ENCODE results near the gene SAMD3.
"Not testable (repeated sequence)": the region's sequence is repeated elsewhere in the genome, so short reads cannot be mapped to it uniquely, and the experiment has no call there.

Gene SAMD3

GRCh38 chr6:130134582-130134981, 88.2 kb downstream of the SAMD3 start:
- no peak for DNase-seq (ENCODE audit: low read depth in 1 of 2, low spot score in 1 of 2)

DNA sequence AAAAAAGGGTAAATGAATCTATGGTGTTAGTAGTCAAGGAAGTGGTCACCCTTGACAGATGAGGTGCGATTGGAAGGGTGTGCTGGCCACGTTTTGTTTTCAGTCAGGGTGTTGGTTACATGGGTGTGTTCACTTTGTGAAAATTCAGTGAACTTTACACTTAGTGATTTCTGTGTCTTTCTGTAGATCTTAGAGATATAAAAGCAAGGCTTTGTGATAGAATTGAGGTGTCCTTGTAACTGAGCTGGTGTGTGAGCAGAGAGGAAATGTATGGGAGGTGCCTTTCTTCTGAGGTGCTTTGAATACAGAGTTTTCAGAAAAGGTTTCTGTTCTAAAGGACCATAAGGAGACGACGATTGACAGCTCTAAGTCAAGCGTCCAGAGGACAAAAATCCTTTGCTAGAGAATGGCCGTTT, 90.5 kb downstream of the SAMD3 start:
- DNase-seq (ENCODE audit: low read depth in 1 of 2, low spot score in 1 of 2): peak; percentile 9 to 11

GRCh38 chr6:130129762-130130246, 92.9 kb downstream of the SAMD3 start:
- DNase-seq (ENCODE audit: low read depth in 1 of 2, low spot score in 1 of 2): no peak

GRCh38 chr6:130128326-130128725, 94.4 kb downstream of the SAMD3 start:
- no peak for DNase-seq (ENCODE audit: low read depth in 1 of 2, low spot score in 1 of 2)

DNA sequence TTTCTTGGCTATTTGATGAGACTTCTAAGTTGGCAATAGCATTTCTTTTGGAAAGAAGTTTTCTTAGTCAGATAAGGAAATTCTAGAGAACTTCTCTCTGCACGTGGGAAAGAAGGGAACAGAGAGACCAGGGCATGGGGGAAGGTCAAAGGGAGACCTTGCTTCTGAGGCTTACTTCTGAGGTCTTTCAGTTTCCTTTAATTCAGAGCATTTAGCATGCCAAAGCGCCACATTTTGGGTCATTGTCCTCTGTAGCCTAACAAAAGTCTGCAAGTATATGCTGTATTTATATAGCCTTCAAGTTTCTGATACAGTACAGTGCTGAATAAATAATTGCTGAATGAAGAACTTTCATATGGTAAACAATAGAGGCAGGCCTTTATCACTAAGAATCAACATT, 95.6 kb downstream of the SAMD3 start:
- DNase-seq (ENCODE audit: low read depth in 1 of 2, low spot score in 1 of 2): no peak

- DNase-seq (ENCODE audit: low read depth in 1 of 2, low spot score in 1 of 2): no peak
These were observed 100.5 kb downstream of the SAMD3 start for GRCh38 chr6:130122243-130122642.

DNA sequence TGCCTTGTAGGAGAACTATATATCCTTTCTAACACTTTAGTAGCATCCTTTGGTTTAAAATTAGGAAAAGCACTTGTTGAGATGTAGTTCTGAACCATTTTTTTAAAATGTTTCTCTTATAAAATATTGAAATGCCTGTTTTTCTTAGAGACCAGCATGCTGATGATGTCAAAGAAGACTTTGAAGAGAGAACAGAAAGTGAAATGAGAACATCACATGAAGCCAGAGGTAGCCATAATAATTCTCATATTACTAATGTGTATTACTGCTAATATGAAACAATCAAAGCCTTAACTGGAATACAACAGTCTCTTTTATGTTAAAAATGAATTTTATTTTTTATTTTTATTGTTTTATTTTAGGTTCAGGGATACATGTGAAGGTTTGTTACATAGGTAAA, 102.0 kb downstream of the SAMD3 start:
- DNase-seq (ENCODE audit: low read depth in 1 of 2, low spot score in 1 of 2): no peak

GRCh38 chr6:130119211-130119610, 103.5 kb downstream of the SAMD3 start:
- DNase-seq (ENCODE audit: low read depth in 1 of 2, low spot score in 1 of 2): no peak

DNA sequence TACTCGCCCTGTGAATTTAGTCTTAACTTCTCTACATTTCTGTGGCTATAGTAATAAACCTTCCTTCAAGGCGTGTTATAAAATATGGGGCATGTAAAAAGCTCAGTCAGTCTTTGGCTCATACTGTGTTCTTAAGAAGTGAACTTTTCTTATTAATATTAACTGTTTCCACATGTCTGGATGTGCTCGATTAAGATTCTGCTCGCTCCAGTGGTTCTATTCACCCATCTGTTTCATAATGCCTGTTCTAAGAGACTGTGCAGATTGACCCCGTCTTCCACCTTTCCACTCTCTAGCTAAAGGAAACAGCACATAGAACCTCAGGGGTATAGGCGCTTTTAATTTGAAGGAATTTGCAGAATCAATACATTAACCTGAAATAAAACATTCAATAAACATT, 104.5 kb downstream of the SAMD3 start:
- DNase-seq (ENCODE audit: low read depth in 1 of 2, low spot score in 1 of 2): no peak

DNA sequence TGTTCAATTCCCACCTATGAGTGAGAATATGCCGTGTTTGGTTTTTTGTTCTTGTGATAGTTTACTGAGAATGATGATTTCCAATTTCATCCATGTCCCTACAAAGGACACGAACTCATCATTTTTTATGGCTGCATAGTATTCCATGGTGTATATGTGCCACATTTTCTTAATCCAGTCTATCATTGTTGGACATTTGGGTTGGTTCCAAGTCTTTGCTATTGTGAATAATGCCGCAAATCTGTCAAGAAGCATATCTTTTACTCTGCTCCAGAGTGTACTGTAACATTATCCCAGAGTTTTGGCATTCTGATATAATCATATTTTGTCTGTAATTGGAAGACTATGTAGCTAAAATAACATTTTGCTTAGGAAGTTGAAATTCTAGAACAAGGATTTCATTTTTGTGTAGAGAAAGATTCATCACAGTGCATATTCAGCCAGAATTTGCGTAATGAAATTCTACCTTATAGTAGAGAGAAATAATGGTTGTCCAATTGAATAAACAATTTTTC, 105.5 kb downstream of the SAMD3 start:
- not testable (repeated sequence) for DNase-seq (ENCODE audit: low read depth in 1 of 2, low spot score in 1 of 2)

DNA sequence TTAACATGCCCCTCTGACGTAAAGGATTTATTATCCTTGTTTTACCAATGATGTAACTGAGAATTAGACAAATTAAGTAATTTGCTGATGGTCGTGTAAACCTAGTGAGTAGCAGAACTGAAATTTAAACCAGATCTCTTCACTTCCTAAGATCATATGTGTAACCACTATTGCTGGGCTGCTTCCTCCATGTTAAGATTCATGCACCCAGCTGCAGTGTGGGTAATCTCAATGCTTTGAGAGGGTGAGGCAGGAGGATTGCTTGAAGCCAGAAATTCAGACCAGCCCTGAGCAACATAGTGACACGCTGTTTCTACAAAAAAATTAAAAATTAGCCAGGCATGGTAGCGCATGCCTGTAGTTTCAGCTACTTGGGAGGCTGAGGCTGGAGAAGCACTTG, 106.5 kb downstream of the SAMD3 start:
- DNase-seq (ENCODE audit: low read depth in 1 of 2, low spot score in 1 of 2): no peak

DNA sequence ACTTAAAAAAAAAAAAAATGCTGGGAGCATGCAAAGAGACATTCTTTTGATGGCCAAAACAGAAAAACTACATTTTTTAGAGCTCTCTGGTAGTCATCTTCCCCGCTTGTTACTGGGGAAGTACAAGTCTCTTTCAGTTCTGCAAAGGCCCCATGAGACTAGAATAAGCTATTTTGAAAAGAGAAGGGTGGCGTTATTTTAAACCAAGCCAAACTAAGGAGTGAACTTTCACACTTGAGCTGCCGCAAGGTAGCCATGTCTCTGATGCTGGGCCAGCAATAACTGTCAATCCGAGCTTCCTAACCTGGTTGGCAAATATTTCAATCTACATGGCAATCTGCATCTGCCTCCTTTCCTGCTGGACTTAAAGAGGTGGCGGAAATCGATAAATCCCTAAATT, 107.7 kb downstream of the SAMD3 start:
- no peak for DNase-seq (ENCODE audit: low read depth in 1 of 2, low spot score in 1 of 2)

DNA sequence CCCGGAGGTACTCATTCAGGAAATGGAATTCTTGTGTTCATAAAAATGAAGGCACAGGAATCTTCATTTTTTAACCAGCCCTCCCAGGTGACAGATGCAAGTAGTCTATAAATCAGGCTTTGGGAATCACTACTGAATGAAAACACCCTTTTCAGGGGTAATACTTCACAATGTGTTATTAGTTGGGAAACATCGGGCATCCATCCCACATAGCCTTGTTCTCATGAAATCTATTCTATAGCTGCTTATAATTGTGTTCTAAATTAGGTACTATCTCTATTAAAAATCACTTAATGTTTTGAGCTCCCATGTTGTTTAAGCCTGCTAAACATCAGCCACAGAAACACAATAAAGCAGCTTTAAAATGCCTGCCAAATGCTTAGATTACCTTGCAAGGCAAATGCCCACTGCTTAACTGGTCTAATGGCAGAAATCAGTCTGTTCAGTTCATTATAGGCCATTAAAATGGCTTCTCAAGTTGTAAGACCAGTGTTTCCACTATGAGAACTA, 109.5 kb downstream of the SAMD3 start:
- no peak for DNase-seq (ENCODE audit: low read depth in 1 of 2, low spot score in 1 of 2)

GRCh38 chr6:130111031-130111430, 111.7 kb downstream of the SAMD3 start:
- no peak for DNase-seq (ENCODE audit: low read depth in 1 of 2, low spot score in 1 of 2)

GRCh38 chr6:130107710-130108109, 115.0 kb downstream of the SAMD3 start:
- no peak for DNase-seq (ENCODE audit: low read depth in 1 of 2, low spot score in 1 of 2)

GRCh38 chr6:130105996-130106704, 116.6 kb downstream of the SAMD3 start:
- no peak for DNase-seq (ENCODE audit: low read depth in 1 of 2, low spot score in 1 of 2)

DNA sequence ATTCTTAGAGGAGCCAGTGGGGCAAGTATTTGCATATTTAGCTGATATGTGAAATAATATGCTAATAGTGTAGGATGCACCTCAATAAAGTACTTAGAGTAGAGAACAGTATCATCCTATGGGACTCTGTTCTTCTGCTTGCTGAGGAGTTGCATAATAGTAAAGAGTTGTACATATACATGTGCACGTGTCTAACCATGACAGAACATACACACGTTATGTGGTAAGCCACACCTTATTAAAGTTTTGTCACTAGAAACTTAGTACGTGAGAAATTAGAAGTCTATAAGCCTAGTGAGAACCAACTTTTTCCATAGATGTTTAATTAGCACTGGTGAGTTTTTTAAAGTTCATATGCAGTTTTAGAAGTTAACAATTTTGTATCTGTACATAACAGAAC, 123.6 kb downstream of the SAMD3 start:
- DNase-seq (ENCODE audit: low read depth in 1 of 2, low spot score in 1 of 2): no peak

GRCh38 chr6:130098317-130098716, 124.4 kb downstream of the SAMD3 start:
- no peak for DNase-seq (ENCODE audit: low read depth in 1 of 2, low spot score in 1 of 2)
